ENCODE measurements around the gene RNF213. TPM values are rescaled to one million over a fixed set of nuclear protein-coding genes. Genes with fewer than 3 reads are reported as not detected.

Gene RNF213
- total and polyA plus RNA-seq, 7 donors = 7.8 to 138 (median 50.4) TPM

DNA sequence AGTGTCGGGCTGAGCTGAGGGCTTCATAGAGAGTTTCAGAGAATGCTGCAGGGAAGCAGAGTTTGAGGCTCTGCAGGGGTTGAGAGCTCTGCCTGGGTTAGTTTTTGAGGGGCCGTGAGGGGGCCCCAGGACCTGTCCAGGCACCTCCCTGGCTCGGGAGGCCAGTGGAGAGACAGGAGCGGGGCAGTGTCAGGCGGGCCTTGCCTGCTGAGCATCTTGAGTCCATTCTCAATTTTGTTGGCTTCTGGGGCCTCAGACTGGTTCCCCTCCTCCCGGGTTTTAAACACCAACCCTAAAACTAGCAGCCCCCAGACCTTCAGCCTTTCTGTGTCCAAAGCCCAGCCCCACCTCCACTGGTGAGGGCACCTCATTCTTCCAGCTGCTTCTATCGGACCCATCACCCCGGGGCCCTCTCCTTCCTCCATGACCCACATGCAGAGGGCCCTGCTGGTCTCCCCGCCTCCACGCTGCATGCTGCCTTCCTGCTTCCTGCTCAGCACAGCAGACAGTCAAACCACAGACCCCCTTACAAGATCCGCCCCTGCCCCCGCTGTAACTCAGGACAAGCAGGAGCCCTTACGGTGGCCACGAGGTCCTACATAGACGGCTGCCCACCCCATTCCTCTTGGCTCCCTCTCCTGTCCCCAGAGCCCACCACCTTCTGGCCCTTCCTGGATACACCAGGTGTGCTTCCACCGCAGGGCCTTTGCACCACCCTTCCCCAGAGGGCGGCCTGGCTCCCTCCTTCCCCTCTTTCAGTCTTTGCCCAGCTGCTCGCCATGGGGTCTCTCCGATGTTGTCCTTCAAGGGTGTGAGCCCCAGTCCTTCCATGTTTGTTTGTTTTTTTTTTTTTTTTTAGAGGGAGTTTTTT lies 3.8 kb downstream of the RNF213 start:
- intact Hi-C loops (cut with DNase I) = loop anchor here (5.0 kb wide), 4 partner anchors 42 to 422 kb away; partner anchors contain the start of genes CCDC40, GAA, SGSH and SLC26A11
- DNase-seq = no peak
- peaks cover 0 to 39% (median 8%) of the 10 kb centered on the region in 4 donors for H3K36me3 ChIP-seq
- peak overlapping the region in 3 of 4 donors; percentile 36 to 42 (median 42) for H3K4me3 ChIP-seq
- H3K27me3 ChIP-seq = no peaks in the 10 kb centered on the region
- no peaks in the 10 kb centered on the region for H3K9me3 ChIP-seq
- 44 to 77% methylated on average over 19 of the region's 19 CpGs for whole genome bisulfite sequencing, 2 donors
- no peak for TF ChIP-seq EP300 (IDR thresholded peaks at IDR 0.05)
- TF ChIP-seq, protein P1, sequence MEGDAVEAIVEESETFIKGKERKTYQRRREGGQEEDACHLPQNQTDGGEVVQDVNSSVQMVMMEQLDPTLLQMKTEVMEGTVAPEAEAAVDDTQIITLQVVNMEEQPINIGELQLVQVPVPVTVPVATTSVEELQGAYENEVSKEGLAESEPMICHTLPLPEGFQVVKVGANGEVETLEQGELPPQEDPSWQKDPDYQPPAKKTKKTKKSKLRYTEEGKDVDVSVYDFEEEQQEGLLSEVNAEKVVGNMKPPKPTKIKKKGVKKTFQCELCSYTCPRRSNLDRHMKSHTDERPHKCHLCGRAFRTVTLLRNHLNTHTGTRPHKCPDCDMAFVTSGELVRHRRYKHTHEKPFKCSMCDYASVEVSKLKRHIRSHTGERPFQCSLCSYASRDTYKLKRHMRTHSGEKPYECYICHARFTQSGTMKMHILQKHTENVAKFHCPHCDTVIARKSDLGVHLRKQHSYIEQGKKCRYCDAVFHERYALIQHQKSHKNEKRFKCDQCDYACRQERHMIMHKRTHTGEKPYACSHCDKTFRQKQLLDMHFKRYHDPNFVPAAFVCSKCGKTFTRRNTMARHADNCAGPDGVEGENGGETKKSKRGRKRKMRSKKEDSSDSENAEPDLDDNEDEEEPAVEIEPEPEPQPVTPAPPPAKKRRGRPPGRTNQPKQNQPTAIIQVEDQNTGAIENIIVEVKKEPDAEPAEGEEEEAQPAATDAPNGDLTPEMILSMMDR (IDR thresholded peaks at IDR 0.05) = no peak
- no peak for TF ChIP-seq POLR2A (IDR thresholded peaks at IDR 0.05)
- TF ChIP-seq POLR2AphosphoS5 (IDR thresholded peaks at IDR 0.05) = no peak
- peaks cover 0 to 39% (median 38%) of the 10 kb centered on the region in 4 donors for H3K4me1 ChIP-seq
- H3K27ac ChIP-seq = peak overlapping the region; percentile 94 to 100 (median 99)

DNA sequence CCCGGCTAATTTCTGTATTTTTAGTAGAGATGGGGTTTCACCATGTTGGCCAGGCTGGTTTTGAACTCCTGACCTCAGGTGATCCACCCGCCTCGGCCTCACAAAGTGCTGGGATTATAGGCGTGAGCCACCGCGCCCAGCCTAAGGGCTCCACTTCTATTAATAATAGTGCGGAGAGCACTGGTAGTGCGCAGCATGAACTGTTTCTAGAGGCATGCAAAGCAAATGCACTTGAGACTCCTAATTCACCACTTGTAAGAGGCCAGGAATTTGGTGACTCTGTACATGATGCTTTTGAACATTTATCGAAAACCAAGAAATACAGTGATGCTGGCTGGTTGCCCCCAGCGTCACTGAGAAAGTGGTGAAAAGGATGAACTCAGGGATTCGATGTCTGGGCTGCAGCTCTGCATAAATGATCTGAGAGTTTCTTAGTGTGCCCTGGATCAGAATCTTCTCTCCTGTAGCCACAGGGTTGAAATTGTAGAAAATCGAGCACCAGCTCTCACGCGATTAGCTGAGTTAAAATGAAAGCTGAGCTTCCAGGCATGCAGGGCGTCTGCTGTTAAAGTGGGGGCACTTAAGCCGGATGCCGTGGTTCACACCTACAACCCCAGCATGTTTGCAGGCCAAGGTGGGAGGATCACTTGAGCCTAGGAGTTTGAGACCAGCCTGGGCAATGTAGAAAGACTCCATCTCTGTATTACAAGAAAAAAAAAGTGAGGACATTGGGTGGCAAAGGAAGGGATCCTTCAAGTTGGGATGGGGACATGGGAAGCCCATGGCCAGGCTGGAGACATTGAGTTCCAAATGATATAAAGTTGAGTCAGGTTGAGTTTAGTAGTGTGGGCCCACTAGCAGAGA lies 4.8 kb downstream of the RNF213 start:
- Histone ChIP-seq H3K9me3 (no peaks in the 10 kb centered on the region), H3K36me3 (peaks cover 0 to 48% (median 8%) of the 10 kb centered on the region in 4 donors), H3K4me3 (no peak overlapping the region), H3K27me3 (no peaks in the 10 kb centered on the region), H3K4me1 (peaks cover 0 to 34% (median 33%) of the 10 kb centered on the region in 4 donors), H3K27ac (no peak overlapping the region)
- DNase-seq = no peak
- 75 to 88% methylated on average over 17 of the region's 17 CpGs for WGBS, 2 donors
- intact Hi-C loops (cut with DNase I) = no loop called here
- no peak for TF ChIP-seq POLR2AphosphoS5 (IDR thresholded peaks at IDR 0.05)
- TF ChIP-seq, protein P1 (IDR thresholded peaks at IDR 0.05) = no peak
- TF ChIP-seq POLR2A (IDR thresholded peaks at IDR 0.05) = no peak
- TF ChIP-seq EP300 (IDR thresholded peaks at IDR 0.05) = no peak

DNA sequence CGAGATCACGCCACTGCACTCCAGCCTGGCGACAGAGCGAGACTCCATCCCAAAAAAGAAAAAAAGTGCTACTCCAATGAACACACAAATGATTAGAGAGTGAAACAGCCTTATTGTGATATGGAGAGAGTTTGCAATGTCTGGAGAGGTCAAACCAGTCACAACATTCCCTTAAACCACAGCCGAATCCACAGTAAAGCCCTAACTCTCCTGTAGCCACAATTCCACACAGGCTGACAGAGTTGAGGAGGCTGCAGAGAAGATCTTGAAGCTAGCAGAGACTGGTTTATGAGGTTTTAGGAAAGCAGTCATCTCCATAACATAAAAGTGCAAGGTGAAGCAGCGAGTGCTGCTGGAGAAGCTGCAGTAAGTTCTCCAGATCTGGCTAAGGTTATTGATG lies 6.7 kb downstream of the RNF213 start:
- H3K9me3 ChIP-seq = no peaks in the 10 kb centered on the region
- H3K27me3 ChIP-seq = no peaks in the 10 kb centered on the region
- WGBS, 2 donors = 96 to 98% methylated on average over 6 of the region's 6 CpGs
- peaks cover 0 to 24% (median 23%) of the 10 kb centered on the region in 4 donors for H3K4me1 ChIP-seq
- intact Hi-C loops (cut with DNase I) = no loop called here
- H3K4me3 ChIP-seq = no peak overlapping the region
- H3K36me3 ChIP-seq = peaks cover 0 to 48% (median 8%) of the 10 kb centered on the region in 4 donors
- DNase-seq = no peak
- no peak overlapping the region for H3K27ac ChIP-seq
- no peak for TF ChIP-seq POLR2AphosphoS5 (IDR thresholded peaks at IDR 0.05)
- TF ChIP-seq EP300 (IDR thresholded peaks at IDR 0.05) = no peak
- TF ChIP-seq, protein P1 (IDR thresholded peaks at IDR 0.05) = no peak
- TF ChIP-seq POLR2A (IDR thresholded peaks at IDR 0.05) = no peak

DNA sequence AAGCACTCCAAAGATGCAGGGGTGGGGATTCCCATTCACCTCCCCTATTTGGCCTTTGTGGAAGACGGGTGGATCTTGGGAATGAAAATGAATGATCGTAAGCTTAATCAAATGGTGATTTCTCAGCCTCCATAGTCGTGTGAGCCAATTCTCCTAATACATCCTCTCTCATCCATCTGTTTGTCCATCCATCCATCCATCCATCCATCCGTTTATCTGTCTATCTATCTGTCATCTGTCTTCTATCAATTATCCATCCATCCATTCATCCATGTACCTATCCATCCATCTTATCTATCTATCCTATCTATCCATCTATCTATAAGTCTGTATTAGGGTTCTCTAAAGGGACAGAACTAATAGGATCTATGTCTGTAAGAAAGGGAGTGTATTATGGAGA lies 7.8 kb downstream of the RNF213 start:
- intact Hi-C loops (cut with DNase I) = no loop called here
- Histone ChIP-seq H3K4me1 (peaks cover 0 to 14% (median 13%) of the 10 kb centered on the region in 4 donors), H3K4me3 (no peak overlapping the region), H3K36me3 (peaks cover 0 to 54% (median 9%) of the 10 kb centered on the region in 4 donors), H3K9me3 (no peaks in the 10 kb centered on the region), H3K27ac (no peak overlapping the region), H3K27me3 (no peaks in the 10 kb centered on the region)
- no peak for TF ChIP-seq EP300 (IDR thresholded peaks at IDR 0.05)
- TF ChIP-seq, protein P1 (IDR thresholded peaks at IDR 0.05) = no peak
- no peak for TF ChIP-seq POLR2AphosphoS5 (IDR thresholded peaks at IDR 0.05)
- TF ChIP-seq POLR2A (IDR thresholded peaks at IDR 0.05) = no peak
- no peak for DNase-seq
- 83 to 86% methylated on average over 4 of the region's 4 CpGs for WGBS, 2 donors
